Skin of body (tissue), 2 donors: Measurements from ENCODE around the gene ST6GALNAC2. TPM values are rescaled to one million over a fixed set of nuclear protein-coding genes. Genes with fewer than 3 reads are reported as not detected.

Experiments
- DNase-seq: peaks from one replicate; lab custom pipeline; 2025; lab: John Stamatoyannopoulos, UW
- total RNA-seq: library from RNA; depleted of rRNA; stranded (reverse); fragments of >200 nt; gene quantifications from one replicate; pipeline ENCODE4 v1.2.3, GENCODE V29; 2014

ST6GALNAC2 gene
- total RNA-seq, 1 donor from 2014 or later, result 28.0 TPM

- no peak for DNase-seq
Measured at GRCh38 chr17:76556765-76557367, 28.8 kb downstream of the ST6GALNAC2 start.

DNA sequence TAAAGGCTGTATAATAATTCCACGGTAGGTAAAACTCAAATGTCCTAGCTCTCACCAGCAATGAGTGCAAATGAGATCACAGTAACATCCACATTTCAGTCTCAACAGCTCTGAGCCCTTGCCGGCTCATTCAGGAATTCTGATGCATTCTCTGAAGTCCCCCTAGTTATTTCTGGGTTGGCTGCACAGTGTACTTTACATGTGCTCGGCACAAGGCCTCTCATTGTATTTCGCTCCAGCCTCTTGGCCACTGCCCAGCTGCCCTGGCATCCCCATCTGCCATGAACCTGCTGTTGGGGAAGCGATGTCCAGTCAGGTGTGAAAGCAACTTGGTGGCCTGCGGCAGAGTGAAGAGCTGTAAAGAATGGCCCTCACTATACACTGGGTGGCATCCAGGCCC, 31.5 kb downstream of the ST6GALNAC2 start:
- DNase-seq, result no peak

DNA sequence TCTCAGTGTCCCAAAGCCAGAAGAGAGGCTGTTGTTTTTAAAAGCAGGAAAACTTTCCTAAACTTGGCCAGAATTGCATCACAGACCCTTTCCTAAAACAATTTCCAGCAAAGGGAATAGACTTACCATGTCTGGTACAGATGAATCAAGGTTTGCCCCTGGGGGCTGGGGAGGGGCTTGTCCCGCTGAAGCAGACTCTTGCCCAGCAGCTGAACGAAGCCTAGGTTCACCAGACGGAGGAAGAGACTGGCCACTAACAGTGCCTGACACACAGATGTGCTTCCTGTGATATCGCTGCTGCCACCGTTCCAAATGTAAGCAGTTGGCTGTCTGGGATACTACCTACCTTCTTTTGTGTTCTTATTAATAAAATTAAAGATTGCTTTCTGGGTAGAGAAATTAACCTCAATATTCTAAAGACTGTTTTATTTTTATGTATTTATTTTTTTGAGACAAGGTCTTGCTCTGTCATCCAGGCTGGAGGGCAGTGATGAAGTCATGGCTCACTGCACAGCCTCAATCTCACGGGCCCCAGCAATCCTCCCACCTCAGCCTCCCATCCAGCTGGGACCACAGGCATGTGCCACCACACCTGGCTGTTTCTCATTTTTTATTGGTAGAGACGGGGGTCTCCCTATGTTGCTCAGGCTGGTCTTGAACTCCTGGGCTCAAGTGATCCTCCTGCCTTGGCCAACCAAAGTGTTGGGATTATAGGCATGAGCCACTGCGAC, 32.3 kb downstream of the ST6GALNAC2 start:
- DNase-seq, result no peak

- DNase-seq, result no peak
Measured at GRCh38 chr17:76551685-76552084, 34.0 kb downstream of the ST6GALNAC2 start.

DNA sequence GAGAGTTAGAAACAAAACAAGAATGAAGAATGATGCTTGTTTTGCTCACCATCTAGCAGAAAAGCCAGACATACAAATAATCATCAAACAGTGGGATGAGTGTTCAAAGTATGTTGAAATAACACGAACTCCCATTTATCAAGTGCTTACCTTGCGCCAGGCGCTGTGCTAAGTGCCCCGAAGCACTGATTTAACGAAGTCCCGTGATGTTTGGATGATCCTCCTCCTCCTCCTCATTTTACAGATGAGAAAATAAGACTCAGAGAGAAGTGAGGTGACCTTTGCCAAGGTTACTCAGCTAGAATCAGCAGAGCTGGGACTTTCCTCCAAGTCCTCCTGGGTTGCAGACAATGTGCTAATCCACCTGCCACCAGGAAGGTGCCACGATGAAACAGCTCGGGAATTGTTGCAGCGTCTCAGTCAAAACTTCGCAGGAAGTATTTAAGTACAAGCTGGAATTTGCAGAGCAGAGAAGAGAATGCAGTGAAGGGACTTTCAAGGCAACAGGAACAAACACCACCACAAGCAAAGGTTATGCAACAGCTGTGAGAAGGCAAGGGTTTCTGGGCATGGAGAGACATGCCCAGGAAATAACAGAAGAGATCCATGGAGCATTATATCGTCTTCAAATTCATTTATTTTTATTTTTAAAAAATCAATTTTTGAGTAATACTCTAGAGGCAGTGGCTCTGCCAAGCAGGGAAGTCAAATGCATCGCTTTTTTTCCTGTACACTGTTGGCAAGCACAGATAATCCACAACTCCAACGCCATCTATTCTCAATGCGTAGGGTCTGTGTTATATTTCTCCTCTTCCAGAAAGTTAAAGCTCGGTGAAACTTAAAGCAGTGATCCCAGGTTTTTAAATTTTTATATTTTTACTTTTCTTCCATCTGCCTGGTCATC, 34.7 kb downstream of the ST6GALNAC2 start:
- no peak for DNase-seq

- DNase-seq, result no peak
Measured at GRCh38 chr17:76549539-76549938, 36.1 kb downstream of the ST6GALNAC2 start.

DNA sequence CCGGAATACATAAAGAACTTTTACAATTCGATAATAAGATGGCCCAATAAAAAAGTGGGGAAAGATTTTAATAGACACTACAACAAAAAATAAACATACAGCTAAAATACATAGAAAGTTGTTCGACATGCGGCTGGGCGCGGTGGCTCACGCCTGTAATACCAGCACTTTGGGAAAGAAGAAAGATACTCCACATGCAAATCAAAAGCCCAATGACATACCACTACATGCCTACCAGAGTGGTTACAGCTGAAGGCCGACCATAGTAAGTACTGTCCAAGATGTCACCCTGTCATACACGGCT, 36.5 kb downstream of the ST6GALNAC2 start:
- DNase-seq, result no peak

GRCh38 chr17:76548378-76549214, 37.1 kb downstream of the ST6GALNAC2 start:
- no peak for DNase-seq

DNA sequence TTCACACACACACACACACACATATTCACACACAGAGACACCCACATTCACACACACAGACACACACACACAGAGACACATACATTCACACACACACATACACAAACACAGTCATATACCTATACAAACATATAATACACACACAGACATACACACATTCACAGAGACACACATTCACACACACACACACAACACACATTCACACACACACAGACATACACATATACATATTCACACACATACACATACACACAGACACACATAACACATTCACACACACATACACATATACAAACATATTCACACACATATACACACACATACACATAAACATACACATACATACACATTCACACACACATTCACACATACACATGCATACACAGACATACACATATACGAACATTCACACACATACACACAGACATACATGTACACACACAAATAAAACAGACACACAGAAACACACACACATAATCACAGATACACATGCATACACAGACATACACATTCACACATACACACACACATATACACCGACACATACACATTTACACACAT, 37.9 kb downstream of the ST6GALNAC2 start:
- no peak for DNase-seq

DNA sequence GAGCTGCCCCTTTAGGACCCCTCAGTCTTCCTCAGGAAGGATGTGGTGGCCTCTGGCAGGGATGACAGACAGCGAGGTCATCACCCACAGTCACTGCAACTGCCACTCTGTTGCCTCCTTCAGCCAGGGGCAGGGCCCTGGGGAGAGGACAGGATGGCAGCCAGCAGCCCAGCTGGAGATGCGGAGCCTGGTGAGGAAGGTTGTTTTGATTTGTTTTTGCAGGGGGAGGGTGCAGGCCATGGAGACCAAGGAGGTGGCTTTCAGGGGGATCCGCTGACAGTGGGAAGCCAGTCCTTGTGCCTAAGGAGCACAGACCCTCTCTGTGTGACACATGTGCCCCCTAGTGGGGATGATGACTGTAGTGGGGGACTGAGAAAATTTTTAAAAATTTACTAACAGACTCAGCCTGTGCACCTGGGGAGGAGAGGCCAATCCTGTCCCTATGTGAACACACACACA, 38.4 kb downstream of the ST6GALNAC2 start:
- DNase-seq, result peak; percentile 54

DNA sequence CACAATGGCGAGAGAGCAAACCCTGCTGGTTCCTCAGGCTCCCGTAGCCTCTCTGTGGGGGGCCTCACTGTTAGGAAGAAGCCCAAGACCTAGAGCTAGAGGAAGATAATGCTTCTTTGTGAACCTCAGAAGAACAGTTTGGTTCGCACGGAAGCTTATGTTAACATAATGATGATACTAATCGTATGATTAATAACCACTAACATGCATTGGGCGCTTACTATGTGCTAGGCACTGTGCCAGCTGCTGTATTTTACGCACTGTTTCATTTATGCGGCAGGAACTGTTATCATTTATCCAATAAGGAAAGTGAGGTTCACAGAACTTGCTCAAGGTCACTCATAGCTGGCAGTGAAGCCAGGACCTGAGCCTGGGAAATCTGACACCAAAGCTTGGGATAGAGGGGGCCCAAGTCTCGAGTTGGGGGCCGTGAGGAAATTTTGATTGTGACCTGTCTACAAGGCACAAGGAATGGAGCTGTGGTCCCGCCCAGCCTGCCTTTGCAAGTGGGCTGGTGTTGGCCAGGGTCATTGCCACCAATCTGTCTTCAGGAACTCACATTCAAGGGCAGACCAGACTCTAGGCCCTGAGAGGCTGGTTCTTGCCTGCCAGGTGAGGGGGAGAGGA, 39.0 kb downstream of the ST6GALNAC2 start:
- peak; percentile 26 for DNase-seq

- no peak for DNase-seq
Measured at GRCh38 chr17:76545918-76546555, 39.6 kb downstream of the ST6GALNAC2 start.

- DNase-seq, result no peak
Measured at GRCh38 chr17:76544546-76545365, 40.9 kb downstream of the ST6GALNAC2 start.

DNA sequence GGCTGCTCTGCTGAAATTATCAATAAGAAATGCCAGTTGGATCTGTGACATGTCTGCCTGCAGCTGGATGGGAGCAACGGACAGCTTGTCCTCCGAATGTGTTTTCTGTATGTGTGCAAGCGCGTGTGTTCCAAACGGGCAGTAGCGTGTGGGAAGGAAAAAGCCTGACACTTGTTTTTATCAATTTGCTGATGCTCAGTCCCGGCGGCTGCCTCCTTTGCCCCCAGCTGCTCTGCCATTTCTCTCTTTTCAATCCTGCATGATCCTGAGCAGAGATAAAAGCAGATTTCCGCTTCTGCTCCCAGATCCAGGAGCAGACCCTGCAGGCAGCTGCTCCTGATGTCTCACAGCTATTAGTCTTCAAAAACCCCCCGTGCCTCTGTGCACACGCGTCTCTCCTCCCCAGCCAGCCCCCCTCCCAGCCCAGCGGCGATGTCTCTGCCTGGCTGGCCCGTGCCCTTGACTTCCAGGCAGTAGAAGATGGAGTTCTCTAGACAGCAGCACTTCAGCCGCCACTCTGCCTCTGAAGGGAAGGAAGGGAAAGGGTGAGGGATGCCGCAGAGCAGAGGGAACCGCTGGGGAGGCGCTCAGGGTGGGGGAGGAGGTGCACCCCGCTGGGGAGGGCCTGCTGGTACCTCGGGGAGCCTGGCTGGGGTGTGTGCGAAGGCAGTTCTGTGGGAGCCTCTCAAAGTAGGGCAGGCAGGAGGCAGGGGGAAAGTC, 41.7 kb downstream of the ST6GALNAC2 start:
- no peak for DNase-seq

GRCh38 chr17:76543482-76543825, 42.2 kb downstream of the ST6GALNAC2 start:
- DNase-seq, result no peak

DNA sequence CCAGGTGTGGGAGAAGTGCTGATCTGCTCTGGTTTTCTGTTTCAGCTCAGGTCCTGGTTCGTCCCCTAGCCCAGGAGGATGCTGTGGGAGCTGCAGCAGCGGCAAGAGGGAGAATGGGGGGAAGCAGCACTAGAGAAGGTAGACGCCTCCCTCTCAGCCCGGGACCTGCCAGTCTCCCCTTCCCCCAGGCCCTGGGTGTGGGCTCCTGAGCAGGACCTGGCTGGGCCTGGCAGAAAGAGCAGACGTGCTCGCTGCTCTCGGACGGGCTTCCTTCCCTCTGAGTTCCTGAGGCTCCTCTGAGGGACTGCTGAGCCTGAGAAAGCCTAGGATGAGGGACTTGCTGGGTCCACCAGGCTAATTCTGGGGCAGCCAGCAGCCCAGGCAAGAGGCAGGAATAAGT, 42.7 kb downstream of the ST6GALNAC2 start:
- no peak for DNase-seq

GRCh38 chr17:76542566-76542971, 43.1 kb downstream of the ST6GALNAC2 start:
- no peak for DNase-seq

DNA sequence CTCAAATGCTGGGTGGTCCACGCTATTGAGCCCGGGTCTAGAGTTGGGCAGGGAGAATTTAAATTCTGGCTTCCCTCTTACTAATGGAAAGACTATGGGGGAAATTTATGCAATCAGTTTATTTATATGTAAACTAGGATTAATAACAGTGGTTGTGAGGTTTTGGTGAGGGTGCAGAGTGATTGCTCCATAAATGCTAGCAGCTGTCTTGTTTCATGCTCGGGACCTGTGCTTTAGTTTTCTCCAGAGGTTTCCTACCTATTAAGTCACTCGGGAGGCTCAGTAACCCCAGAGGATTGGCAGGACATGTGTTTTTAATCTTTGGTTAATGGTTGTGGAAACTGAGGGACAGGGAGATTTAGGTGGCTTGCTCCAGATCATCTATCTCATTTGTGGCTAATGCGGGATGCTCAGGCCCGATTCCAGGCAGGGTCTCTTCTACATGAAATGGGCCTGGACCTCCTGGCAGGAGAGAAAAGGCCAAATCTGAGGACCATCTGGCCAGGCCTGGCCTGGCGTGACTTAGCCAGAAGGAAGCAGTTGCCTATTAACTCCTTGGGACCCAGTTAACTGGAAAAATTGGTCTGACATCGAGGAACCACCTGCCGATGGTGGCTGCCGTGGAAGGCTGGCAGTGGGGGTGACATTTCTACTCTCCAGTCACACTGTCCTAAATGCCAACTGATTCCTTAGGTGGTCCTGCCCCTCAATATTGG, 43.8 kb downstream of the ST6GALNAC2 start:
- DNase-seq, result no peak
